Suprapubic skin (tissue), 4 donors: ENCODE measurements around the gene NR2C1.
"Not testable (repeated sequence)": the region's sequence is repeated elsewhere in the genome, so short reads cannot be mapped to it uniquely, and the experiment has no call there.

Experiments used
- POLR2A ChIP-seq, 2 donors: fragments of 450-650 bp; IDR thresholded peaks; one replicate each; pipeline ENCODE4 v1.6.1; 2017; ENCODE audit warnings: antibody characterized with exemption in 2 of 2, mild to moderate bottlenecking in 2 of 2, moderate library complexity in 2 of 2
- POLR2AphosphoS5 ChIP-seq, 3 donors: sonication (generic); formaldehyde crosslinking; IDR thresholded peaks; one replicate each; pipeline ENCODE4 v1.6.1; 2017; ENCODE audit warnings: antibody characterized with exemption in 3 of 3

DNA sequence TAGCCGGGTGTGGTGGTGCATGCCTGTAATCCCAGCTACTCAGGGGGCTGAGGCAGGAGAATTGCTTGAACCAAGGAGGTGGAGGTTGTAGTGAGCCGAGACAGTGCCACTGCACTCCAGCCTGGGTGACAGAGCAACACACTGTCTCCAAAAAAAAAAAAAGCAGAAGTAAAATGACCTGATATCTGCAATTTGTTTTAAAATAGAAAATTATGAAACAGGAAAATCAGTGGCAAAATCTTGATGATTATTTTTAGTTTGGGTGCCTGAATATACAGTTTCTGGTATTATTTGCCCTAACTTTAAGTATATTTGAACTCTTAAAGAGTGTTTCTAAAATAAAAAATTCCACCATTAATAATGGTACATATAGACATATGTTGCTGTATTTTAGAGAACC lies 22.4 kb upstream of the NR2C1 start:
- not testable (repeated sequence) for TF ChIP-seq POLR2AphosphoS5, POLR2A (IDR thresholded peaks at IDR 0.05)
